GM19351 (cell line): ENCODE results near the gene ZNF480.
"Not testable (repeated sequence)": the region's sequence is repeated elsewhere in the genome, so short reads cannot be mapped to it uniquely, and the experiment has no call there.

Experiments
- ATAC-seq: cut with Tn5 transposase; IDR thresholded peaks from one replicate; pipeline ENCODE4 v1.9.1; 2021; ENCODE audit warnings: mild to moderate bottlenecking, moderate library complexity; ENCODE audit not compliant: unreplicated experiment

ZNF480 gene

GRCh38 chr19:52296773-52297600, at the start of gene ZNF480:
Gene ZNF480, plus strand, starts transcription at chr19:52297169. Its CDS starts 3,244 bp downstream, at chr19:52300413.
- ATAC-seq, result no peak

DNA sequence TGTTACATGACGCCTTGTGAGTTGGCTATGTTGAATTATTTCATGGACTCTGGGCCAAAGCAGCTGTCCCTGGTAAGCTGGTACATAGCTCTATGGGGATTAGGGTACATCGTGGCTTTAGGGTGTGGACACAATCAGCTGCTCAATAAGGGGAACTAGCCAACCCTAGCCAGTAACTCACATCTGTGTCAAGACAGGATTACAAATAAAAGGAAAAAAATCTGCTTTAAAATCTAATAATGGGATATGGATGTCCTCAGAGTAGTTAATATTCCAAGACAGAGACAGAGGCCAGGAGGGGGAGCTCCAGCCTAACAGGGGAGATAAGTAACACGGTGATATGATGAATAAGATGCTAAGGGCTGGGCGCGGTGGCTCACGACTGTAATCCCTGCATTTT, 48.7 kb upstream of the ZNF480 start:
- ATAC-seq, result no peak

DNA sequence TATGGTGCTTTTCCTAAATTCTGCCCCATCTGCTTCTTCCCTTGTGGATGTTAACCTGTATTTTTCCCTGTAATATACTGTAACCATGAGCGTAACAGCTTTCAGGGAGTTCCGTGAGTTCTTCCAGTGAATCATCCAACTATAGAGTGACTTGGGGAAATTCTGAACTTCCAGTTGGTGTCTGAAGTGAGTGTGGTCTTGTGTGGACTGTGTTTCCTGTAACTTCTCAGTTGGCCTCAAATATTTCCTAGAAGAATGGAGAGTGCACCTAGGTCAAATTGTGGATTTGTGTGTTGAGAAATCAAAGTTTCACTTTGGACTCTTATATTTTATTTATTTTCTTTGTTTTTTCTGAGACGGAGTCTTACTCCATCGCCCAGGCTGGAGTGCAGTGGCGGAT, 38.5 kb upstream of the ZNF480 start:
- no peak for ATAC-seq

DNA sequence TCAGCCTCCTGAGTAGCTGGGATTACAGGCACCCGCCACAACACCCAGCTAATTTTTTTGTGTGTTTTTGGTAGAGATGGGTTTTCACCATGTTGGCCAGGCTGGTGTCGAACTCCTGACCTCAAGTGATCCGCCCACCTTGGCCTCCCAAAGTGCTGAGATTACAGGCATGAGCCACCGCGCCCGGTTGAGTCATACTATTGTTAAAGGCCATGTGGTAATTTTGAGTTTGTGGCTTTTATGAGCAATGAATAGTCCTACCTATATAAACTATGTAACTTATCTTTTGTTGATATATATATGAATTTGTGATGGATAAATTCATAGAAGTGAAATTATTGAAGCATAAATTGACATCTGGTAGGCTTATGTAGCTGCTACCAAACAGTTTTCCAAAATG, 31.4 kb upstream of the ZNF480 start:
- ATAC-seq, result not testable (repeated sequence)

- ATAC-seq, result peak; percentile 95
Observed at GRCh38 chr19:52269338-52270261, 27.4 kb upstream of the ZNF480 start, which contains the start of gene ZNF766. Gene ZNF766, plus strand, starts transcription at chr19:52269587. Its CDS starts 27 bp downstream, at chr19:52269614.

- no peak for ATAC-seq
Observed at GRCh38 chr19:52270266-52270885, 26.6 kb upstream of the ZNF480 start.

DNA sequence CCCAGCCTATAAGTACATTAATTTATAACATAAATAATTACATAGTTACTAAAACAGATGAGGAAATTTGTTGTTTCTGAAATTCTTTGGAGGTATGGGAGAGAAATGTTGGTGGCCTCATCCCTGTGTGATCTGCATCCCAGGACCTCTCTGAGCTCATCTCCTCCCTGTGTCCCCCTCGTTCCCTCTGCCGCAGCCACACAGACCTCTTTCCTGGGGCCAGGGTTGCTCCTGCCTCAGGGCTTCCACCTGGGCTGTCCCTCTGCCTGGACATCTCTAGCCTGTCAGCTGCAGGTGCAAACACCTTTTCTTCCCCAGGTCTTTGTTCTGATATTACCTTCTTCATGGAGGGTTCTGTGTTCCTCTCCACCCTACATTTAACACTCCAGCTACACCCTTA, 23.7 kb upstream of the ZNF480 start:
- no peak for ATAC-seq

GRCh38 chr19:52274191-52274590, 22.8 kb upstream of the ZNF480 start:
- ATAC-seq, result no peak

DNA sequence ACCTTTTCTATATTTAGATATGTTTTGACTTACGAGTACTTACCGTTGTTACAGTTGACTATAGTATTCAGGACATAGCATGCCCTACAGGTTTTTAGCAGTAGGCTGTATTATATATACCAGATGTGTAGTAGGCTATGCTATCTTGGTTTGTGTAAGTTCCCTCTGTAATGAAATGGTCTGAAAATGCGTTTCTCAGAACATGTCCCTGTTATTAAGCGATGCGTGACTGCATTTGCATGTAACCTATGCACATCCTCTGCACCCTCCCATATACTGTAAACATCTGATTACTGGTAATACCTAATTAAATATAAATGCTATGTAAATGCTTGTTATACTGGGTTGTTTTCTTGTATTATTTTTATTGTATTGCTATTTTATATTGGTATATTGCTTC, 21.0 kb upstream of the ZNF480 start:
- ATAC-seq, result no peak

GRCh38 chr19:52277471-52277870, 19.5 kb upstream of the ZNF480 start:
- no peak for ATAC-seq

DNA sequence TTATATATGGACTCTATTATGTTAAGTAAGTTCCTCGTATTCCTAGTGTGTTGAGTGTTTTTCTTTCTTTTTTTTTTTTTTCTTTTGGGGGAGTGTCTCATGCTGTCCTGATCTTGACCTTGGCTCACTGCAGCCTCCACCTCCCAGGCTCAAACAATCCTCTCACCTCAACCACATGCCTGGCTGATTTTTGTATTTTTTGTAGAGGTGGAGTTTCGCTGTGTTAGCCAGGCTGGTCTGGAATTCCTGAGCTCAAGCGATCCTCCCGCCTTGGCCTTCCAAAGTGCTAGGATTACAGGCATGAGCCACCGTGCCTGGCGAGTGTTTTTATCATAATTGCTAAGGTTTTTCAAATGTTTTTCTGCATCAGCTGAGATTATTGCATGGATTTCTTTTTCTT, 10.7 kb upstream of the ZNF480 start:
- ATAC-seq, result no peak

DNA sequence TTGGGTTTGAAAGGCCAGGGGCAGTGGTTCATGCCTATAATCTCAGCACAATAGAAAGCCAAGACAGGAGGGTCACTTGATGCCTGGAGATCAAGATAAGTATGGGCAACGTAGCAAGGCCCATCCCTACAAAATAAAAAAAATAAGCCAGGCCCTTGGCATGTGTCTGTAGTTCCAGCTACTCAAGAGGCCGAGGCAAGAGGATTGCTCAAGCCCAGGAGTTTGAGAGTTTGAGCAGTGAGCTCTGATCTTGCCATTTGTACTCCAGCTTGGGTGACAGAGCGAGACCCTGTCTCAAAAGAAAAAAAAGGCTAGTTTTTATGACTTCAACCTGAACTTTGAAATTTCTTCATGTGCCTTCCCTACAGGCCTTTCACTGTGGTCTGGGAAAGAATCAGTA, 5.2 kb upstream of the ZNF480 start:
- no peak for ATAC-seq

GRCh38 chr19:52292946-52293345, 4.0 kb upstream of the ZNF480 start:
- not testable (repeated sequence) for ATAC-seq

- ATAC-seq, result no peak
Observed at GRCh38 chr19:52296400-52296772, 583 bp upstream of the ZNF480 start.

- no peak for ATAC-seq
Observed at GRCh38 chr19:52297601-52298364, 814 bp downstream of the ZNF480 start.

GRCh38 chr19:52307275-52307674, 10.3 kb downstream of the ZNF480 start:
- no peak for ATAC-seq

GRCh38 chr19:52322429-52322828, 25.5 kb downstream of the ZNF480 start:
- no peak for ATAC-seq

- ATAC-seq, result no peak
Observed at GRCh38 chr19:52331757-52332156, 34.8 kb downstream of the ZNF480 start.

- no peak for ATAC-seq
Observed at GRCh38 chr19:52335768-52336116, 38.8 kb downstream of the ZNF480 start.

GRCh38 chr19:52336117-52336790, 39.3 kb downstream of the ZNF480 start, which contains the start of gene ZNF610:
Gene ZNF610, plus strand, starts transcription at chr19:52336243. Its CDS starts 12,930 bp downstream, at chr19:52349173.
- no peak for ATAC-seq
